ENCODE data around the gene SUMF1. TPM values are rescaled to one million over a fixed set of nuclear protein-coding genes. Genes with fewer than 3 reads are reported as not detected.

SUMF1 gene
- total and polyA plus RNA-seq, 4 donors, result 13.0 to 34.2 (median 23.5) TPM

- DNase-seq (ENCODE audit: low spot score), result no peak
- H3K27me3 ChIP-seq (ENCODE audit: control insufficient read depth in 4 of 4, insufficient read depth in 4 of 4, low read length in 3 of 4), result no peaks in the 10 kb centered on the region
- WGBS, result 92% methylated on average over 6 of the region's 6 CpGs
- no peak overlapping the region for H3K27ac ChIP-seq (ENCODE audit: low read depth in 1 of 2, low read length in 2 of 2)
- H3K4me3 ChIP-seq (ENCODE audit: low read depth in 1 of 3, low read length in 3 of 3), result no peak overlapping the region
- H3K9ac ChIP-seq (ENCODE audit: low read depth in 1 of 2, low read length in 2 of 2), result no peak overlapping the region
- TF ChIP-seq HNF4G (IDR thresholded peaks at IDR 0.05), result no peak
- TF ChIP-seq FOXA2 (IDR thresholded peaks at IDR 0.05), result no peak
- no peak for TF ChIP-seq RAD21 (IDR thresholded peaks at IDR 0.05)
- TF ChIP-seq JUND (IDR thresholded peaks at IDR 0.05), result no peak
- TF ChIP-seq EGR1 (IDR thresholded peaks at IDR 0.05; ENCODE audit: low read depth in 2 of 2), result no peak
- TF ChIP-seq SP1 (IDR thresholded peaks at IDR 0.05), result no peak
- no peak for TF ChIP-seq ATF3 (IDR thresholded peaks at IDR 0.05)
- no peak for TF ChIP-seq CTCF (IDR thresholded peaks at IDR 0.05; ENCODE audit: low read depth, low read length, missing input control)
- no peak for TF ChIP-seq ZBTB33 (IDR thresholded peaks at IDR 0.05)
- TF ChIP-seq YY1 (IDR thresholded peaks at IDR 0.05), result no peak
- TF ChIP-seq REST (IDR thresholded peaks at IDR 0.05), result no peak
- TF ChIP-seq MAX (IDR thresholded peaks at IDR 0.05), result no peak
- TF ChIP-seq HNF4A (conservative IDR thresholded peaks at IDR 0.05), result no peak
- no peak for TF ChIP-seq RXRA (IDR thresholded peaks at IDR 0.05)
- TF ChIP-seq GABPA (IDR thresholded peaks at IDR 0.05 in 1 of 2, conservative IDR thresholded peaks at IDR 0.05 in 1 of 2), result no peak
- H3K4me1 ChIP-seq (ENCODE audit: control insufficient read depth in 4 of 4, insufficient read depth in 4 of 4, low read length in 3 of 4), result peaks cover 0 to 4% (median 0%) of the 10 kb centered on the region in 4 donors
- H3K9me3 ChIP-seq (ENCODE audit: control insufficient read depth in 4 of 4, low read length in 3 of 4), result no peaks in the 10 kb centered on the region
- peaks cover 0 to 24% (median 5%) of the 10 kb centered on the region in 4 donors for H3K36me3 ChIP-seq (ENCODE audit: control insufficient read depth in 4 of 4, insufficient read depth in 3 of 4, low read depth in 1 of 4, low read length in 3 of 4)
Measured at GRCh38 chr3:4448187-4448586, 18.9 kb downstream of the SUMF1 start.
